ENCODE measurements around the gene GALNT10.
A peak's percentile ranks its signal among the peaks of the same experiment; 100 is the strongest.

The GALNT10 gene

DNA sequence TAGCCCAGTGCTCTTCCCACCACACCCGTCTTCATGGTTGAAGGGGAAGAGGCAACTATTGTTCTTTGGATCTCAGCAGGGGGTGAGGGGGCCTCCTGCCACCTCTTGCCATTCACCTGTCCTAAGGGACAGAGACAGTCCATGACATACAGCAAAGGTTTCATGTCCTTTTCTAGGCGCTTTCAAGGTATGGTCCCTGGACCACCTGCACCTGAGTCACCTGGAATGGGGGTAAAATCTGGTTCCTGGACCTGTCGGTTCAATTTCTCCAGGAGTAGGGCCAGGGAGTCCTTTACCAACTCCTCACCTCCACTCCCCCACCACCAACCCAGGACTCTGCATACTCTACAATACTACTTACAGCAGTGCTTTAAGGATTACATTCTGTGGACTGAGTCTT lies 221.8 kb downstream of the GALNT10 start:
- DNase-seq: no peak

DNA sequence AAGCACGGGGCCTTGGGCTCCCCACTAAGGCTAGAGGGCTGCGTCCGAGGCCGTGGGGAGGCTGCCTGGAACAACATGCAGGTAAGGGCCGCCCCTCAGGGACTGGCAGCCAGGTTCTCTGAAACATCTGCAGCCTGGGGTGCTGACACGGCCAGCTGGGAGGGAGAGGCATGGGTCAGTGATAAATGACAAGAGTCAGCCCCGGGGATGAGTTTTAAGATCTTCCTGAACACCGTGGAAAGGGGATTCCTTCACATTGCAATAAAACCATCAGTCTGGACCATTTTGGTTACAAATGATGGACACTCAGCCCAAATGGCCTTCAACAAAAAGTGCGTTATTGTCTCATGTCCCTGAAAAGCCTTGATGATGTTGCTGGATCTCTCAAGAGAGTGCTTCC lies 222.4 kb downstream of the GALNT10 start:
- DNase-seq: no peak

DNA sequence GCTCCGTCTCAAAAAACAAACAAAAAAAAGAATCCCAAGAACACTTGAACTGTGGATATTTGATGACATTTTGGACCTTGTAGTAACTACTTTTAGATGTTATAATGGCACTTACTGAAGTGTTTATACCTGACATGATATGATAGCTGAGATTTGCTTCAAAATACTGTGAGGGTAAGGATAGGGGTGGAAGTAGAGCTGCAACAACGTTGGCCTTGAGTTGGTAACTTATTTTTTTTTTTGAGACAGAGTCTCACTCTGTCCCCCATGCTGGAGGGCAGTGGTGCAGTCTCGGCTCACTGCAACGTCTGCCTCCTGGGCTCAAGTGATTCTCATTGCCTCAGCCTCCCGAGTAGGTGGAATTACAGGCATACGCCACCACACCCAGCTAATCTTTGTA lies 224.6 kb downstream of the GALNT10 start:
- no peak for DNase-seq

DNA sequence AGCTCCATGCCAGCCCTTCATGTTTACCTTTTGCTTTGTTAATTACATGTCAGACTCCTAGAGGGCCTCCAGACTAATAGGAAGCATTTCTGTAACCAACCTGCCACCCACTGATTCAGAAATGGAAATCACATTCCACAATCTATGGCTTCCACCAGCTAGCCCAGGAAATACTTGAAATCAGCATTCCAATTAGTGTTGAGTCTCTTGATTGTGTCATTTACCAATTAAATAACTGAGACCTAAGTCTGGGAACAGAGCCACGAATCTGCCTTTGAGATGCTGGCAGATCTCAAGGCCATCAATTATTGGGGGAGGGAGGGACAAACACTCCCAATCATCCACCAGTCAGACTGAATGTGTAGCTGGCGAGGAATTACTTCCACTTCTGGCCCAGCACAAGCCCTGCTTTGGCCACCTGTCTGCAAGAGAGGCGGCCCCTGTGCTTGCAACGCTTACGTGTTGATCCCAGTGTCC lies 227.8 kb downstream of the GALNT10 start:
- no peak for DNase-seq

DNA sequence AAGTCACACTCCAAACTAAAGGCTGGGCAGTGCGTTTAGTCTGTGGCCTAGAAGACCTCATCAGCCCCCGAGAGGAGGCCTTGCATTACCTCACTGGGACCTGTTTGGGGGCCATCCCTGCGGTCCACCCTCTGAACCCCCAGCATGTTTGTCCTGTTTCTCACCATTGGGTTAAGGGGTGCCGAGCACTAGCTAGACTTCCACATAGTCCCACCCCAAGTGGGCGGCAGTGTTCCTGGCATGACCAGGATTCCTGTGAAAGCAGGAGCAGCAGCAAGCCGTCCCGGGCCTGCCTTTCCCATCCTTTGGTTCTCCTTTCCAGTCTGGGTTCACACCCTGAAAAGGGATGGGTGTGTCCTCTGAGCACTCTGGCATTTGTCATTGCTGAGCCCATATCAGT lies 228.7 kb downstream of the GALNT10 start:
- no peak for DNase-seq

DNA sequence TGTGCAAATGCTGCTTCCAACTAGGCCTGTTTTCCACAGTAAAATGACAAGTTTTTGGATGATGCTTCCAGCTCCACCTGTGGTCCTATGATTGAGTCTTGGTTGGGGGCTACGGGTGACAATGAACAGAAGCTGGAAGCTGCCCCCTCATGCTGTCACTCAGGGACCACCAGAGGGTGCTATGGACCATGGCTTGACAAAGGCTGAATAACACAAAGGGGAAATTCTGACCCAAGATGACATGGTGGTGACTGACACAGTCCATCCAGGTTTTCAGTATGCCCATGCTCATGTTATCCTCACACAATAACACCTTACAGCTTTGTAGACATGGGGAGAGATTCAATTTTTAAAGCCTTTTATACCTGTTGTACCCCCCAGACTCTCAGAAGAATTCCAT lies 231.3 kb downstream of the GALNT10 start:
- no peak for DNase-seq

DNA sequence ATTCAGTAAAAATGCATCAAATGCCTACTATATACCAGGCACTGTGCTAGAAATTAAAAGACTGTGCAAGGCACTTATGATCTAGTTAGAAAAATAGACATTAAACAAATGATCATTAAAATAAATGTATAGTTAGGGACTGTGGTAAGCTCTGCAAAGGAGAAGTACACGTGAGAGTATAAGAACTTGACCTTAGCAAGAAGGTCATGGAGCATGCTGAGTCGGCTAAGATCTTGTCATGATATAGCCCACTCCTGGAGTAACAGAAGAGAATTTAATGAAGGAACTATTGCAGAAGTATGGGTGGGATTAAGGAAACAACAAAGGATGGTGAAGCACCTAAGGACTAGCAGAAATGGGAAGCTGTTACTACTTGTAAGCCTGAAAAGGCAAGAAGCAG lies 231.8 kb downstream of the GALNT10 start:
- DNase-seq: no peak

DNA sequence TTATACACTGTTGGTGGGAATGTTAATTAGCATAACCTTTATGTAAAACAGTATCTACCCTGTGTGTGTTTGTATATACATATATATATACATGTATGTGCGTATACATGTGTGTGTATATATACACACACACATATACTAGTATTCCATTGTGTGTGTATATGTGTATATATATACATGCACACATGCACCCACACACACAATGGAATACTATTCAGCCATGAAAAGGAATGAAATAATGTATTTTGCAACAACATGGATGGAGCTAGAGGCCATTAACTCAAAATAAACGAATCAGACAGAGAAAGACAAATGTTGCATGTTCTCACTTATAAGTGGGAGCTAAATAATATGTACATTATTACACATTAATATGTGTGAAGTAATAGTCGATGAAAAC lies 237.7 kb downstream of the GALNT10 start:
- no peak for DNase-seq

DNA sequence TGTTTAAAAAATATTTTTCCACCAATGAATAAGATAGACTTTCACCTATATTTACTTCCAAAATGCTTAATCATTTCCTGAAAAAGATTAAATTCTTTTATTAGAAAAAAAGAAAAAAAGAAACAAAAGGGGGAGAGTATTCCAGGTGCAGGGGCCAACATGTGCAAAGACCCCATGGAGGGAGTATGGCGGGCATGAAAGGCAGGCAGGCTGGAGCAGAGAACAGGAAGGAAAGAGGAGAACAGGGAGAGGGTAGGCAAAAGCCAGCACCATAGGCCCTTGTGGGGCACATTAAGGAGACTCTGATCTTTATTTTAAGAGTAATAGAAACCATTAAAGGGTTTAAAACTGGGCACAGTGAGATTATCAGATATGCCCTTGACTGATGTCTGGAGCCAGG lies 238.8 kb downstream of the GALNT10 start:
- no peak for DNase-seq

DNA sequence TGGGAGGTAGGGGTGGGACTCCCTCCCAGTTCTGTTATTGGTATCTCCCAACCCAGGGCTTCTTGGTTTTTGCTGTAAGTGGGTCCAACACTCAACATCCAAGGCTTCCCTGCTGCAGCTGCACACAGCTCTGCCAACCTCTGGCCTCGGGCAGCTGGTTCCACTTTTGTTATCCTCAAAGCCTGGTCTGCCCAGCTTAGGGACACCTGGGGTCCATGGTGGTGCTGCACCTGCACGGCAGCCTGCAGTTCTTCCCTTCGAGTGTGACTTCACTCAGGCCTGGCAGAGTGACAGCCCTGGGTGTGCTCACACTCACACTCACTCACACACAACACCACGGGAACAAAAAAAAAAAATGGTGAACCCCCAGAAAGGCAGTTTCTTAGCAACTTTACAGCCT lies 239.9 kb downstream of the GALNT10 start:
- no peak for DNase-seq

- no peak for DNase-seq
Observed at GRCh38 chr5:154430961-154431630, 240.6 kb downstream of the GALNT10 start.

GRCh38 chr5:154435226-154435625 lies 244.7 kb downstream of the GALNT10 start:
- DNase-seq: no peak

DNA sequence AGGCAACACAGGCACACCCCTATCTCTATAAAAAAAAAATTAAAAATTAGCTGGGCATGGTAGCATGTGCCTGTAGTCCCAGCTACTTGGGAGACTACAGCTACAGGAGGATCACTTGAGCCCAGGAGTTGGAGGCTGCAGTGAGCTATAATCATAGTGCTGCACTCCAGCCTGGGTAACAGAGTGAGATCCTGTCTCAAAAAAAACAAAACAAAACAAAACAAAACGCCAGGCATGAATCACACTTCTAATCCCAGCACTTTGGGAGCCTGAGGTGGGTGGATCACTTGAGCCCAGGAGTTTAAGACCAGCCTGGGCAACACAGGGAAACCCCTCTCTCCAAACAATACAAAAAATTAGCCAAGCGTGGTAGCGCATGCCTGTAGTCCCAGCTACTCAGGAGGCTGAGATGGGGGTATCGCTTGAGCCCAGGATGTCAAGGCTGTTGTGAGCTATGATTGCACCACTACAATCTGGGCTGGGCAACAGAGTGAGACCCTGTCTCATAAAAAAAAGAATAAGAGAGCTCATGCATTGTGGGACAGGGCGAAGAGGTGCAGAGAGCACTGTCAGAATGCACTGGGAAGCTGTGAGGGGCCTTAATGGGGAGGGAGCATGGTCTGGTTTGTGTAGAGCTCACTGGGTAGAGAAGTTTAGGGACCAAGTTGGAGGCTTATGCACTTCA lies 246.9 kb downstream of the GALNT10 start:
- DNase-seq: no peak

GRCh38 chr5:154440540-154440939 lies 250.0 kb downstream of the GALNT10 start:
- no peak for DNase-seq

GRCh38 chr5:154442801-154443200 lies 252.3 kb downstream of the GALNT10 start:
- no peak for DNase-seq

GRCh38 chr5:154444556-154445421 lies 254.3 kb downstream of the GALNT10 start:
- DNase-seq: peak; percentile 8

GRCh38 chr5:154445422-154446194 lies 255.1 kb downstream of the GALNT10 start, which contains the start of gene SAP30L:
Gene SAP30L, plus strand, starts transcription at chr5:154445997. Its CDS starts 608 bp downstream, at chr5:154446605.
- peak; percentile 95 for DNase-seq

DNA sequence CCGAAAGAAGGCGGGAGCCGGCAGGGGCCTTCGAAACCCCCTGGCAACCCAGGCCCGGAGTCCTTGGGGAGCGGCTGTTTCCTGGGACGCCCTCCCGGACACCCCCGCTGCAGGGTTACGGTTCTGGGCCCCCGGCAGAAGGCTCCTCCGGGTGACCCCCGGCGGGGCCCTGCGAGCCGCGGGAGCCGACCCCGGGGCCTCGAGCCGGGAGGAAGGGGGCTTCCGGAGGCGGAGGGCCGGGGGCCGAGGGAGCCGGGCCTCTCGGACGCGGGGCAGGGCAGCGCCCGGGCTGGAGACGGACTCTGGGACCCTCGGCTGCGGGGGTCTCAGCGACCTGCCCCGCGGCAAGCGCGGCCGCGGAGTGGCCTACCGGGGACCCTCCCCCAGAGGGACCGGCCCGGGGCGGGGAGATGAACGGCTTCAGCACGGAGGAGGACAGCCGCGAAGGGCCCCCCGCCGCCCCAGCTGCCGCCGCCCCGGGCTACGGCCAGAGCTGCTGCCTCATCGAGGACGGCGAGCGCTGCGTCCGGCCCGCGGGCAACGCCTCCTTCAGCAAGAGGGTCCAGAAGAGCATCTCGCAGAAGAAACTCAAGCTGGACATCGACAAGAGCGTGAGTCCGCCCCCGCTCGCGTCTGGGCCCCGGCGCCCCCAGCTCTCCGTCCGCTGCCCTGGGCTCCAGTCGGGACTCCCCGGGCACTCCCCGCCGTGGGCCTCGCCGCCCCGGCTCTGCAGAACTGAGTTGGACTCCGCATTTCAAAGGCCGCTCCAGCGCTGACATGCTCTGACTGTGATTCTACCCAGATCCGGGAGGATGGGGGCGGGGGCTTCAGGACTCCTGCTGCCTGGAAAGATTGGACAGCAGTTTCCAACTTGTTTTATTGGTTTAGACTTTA lies 255.9 kb downstream of the GALNT10 start:
- DNase-seq: peak; percentile 31

- DNase-seq: no peak
Observed at GRCh38 chr5:154447089-154447725, 256.7 kb downstream of the GALNT10 start.

DNA sequence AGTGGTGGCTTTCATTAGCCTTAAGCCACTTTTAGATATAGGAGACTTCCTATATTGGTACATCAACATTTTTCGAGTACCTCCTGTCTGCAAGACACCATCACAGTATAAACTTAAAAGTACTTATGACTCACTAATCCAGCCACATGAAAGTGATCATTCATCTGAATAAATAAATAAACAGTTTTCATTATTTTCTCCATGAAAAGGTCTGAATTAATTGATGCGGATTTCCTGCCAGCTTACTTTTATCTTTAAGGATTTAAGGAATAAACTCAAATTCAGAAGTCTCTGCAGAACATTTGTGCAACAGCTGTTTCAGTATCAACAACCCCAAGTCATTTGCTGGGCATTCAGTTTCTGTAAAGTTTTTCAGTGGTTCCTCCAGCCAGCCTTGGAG lies 259.3 kb downstream of the GALNT10 start:
- no peak for DNase-seq

GRCh38 chr5:154451957-154452356 lies 261.4 kb downstream of the GALNT10 start:
- no peak for DNase-seq

Measured in activated gamma-delta T cell treated with Interleukin-2 at 50 U/mL for 16 hours (primary cell).